Subcutaneous adipose tissue (tissue), 4 donors: Measurements from ENCODE around the gene ABL2. TPM values are rescaled to one million over a fixed set of nuclear protein-coding genes. Genes with fewer than 3 reads are reported as not detected.

Experiments used
- total RNA-seq, 4 donors: library from RNA; depleted of rRNA; stranded (reverse); fragments of >200 nt; gene quantifications; one replicate each; pipeline ENCODE4 v1.1.0, GENCODE V29; 2016
- TF ChIP-seq, protein P1 (sequence below): fragments of 450-650 bp; IDR thresholded peaks from one replicate; pipeline ENCODE4 v1.5.1; 2016; ENCODE audit warnings: low read depth, mild to moderate bottlenecking, control low read depth, antibody characterized with exemption, moderate library complexity

Gene ABL2
- total RNA-seq, 4 donors from 2014 or later, result 20.3 to 43.4 (median 39.1) TPM

DNA sequence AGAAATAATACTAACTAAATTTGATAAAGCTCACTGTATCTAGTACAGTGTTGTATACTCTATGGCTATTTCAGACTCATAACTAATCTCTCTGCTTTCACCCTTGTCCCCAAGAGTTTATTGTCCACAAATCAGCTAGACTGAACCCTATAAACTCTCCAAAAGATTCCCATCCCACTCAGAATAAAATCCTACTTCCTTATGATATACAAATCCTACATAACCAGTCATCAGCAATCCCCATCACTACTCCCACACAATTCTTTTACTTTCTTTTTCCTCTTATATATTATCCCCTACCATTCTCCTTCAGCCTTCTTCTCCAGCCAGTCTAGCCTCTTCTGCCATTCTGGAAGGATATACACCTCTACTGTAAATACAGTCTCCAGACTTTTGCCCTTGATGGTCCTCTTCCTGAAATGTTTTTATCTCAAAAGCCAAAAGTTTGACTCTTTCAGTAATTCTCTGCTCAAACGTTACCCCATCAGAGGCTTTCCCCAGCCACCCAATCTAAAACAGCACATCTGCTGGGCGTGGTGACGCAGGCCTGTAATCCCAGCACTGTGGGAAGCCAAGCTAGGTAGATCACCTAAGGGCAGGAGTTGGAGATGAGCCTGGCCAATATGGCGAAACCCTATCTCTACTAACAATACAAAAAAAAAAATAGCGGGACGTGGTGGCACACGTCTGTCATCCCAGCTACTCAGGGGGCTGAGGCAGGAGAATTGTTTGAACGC lies 41.6 kb downstream of the ABL2 start:
- TF ChIP-seq, protein P1, sequence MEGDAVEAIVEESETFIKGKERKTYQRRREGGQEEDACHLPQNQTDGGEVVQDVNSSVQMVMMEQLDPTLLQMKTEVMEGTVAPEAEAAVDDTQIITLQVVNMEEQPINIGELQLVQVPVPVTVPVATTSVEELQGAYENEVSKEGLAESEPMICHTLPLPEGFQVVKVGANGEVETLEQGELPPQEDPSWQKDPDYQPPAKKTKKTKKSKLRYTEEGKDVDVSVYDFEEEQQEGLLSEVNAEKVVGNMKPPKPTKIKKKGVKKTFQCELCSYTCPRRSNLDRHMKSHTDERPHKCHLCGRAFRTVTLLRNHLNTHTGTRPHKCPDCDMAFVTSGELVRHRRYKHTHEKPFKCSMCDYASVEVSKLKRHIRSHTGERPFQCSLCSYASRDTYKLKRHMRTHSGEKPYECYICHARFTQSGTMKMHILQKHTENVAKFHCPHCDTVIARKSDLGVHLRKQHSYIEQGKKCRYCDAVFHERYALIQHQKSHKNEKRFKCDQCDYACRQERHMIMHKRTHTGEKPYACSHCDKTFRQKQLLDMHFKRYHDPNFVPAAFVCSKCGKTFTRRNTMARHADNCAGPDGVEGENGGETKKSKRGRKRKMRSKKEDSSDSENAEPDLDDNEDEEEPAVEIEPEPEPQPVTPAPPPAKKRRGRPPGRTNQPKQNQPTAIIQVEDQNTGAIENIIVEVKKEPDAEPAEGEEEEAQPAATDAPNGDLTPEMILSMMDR, result no peak

DNA sequence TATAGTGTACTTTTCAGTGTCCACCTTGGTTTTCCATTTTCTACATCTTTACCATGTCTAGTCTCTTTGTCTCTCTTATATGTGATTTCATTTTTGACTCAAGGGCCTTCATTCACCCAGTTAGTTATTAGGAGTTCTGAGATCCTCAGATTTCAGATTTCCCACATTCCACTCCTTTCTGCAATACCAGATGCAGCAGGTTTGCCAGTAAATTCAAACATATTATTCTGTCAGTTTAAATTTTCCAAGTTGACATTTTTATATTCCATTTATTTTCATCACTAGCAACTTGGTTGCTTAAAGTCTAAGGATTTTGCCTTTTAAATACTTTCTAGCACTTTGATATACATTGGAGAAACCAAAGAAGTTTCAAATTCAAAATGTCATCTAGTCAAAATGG lies 42.4 kb downstream of the ABL2 start:
- TF ChIP-seq, protein P1, result no peak

DNA sequence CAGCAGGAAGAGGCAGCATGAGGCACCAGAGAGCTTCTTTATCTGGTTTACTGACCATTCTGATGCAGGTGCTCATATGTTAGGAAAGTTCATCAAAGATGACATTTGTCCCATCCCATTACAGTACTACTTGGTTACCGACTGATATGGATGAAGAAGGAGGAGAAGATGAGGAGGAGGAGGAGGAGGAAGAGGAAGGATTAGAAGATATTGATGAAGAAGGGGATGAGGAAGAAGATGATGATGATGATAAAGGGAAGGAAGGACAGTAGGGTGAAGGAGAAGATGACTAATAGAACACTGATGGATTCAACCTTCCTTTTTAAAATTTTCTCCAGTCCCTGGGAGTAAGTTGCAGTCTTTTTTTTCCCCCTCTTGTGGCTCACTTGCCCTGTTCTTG lies 45.1 kb downstream of the ABL2 start:
- TF ChIP-seq, protein P1, result no peak

DNA sequence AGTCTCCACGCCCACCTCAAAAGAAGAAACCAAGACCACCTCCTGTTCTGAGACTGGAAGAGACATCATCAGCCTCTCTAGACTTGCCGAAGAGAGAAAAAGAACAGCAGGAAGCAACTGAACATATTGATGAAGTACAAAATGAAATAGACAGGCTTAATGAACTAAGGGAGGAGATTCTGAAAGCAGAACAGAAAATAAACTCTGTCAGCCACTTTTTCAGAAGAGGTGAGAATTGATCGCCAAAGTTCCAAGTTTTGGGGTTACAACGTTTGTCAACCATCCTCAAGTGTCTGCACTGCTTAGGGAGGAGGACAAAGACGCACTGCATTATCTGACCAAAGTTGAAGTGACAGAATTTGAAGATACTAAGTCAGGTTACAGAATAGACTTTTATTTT lies 45.6 kb downstream of the ABL2 start:
- TF ChIP-seq, protein P1, result no peak

DNA sequence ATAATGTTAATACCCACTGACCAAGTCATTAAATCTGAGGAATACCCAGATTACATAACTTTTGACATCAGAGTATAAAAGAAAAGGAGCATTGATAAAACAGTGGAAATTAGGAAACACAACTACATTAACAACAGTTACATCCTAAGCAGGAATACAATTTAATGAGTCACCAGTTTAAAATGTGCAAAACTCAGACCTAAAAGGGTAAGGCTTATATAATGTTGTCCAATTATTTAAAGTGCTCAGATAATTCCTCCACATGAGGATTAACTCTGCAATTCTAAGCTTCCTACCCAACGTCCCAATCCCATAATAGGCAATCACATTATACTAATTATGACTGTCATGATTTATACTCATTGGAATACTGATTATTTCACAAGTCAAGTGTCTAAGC lies 50.5 kb downstream of the ABL2 start:
- TF ChIP-seq, protein P1, result no peak

DNA sequence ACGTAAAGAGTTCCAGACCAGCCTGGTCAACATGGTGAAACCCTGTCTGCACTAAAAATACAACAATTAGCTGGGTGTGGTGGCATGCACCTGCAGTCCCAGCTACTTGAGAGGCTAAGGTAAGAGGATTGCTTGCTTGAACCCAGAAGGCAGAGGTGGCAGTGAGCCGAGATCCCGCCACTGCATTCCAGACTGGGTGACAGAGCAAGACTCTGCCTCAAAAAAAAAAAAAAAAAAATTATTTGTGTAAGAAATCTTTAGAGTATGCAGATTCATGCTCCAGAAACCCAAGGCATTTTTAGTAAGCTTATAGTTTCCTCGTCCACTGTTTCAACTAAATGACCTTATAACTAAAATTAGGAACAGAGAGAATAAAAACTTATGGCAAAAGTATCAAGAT lies 51.3 kb downstream of the ABL2 start:
- TF ChIP-seq, protein P1, result no peak

DNA sequence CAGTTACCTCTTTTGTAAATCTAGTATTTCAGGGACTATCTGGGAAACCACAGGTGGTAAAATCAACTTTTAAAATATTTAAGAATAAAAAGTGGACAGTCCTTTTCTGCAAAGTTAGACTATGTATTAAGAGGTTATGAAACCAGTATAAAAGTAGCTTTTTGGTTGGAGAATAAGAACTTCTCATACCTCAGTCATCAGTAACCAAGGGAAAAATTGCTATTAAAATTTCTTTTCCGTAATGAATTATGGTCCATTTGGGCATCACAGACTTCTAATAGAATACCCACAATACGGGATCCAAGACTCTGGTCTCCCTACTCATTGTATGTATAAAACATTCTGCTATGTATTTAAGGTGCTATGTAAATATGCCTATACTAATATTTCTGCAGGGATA lies 51.9 kb downstream of the ABL2 start:
- TF ChIP-seq, protein P1, result no peak
